Suprapubic skin (tissue), 4 donors: ENCODE measurements around the gene SLC6A13. TPM values are rescaled to one million over a fixed set of nuclear protein-coding genes. Genes with fewer than 3 reads are reported as not detected.

ENCODE experiments used
- DNase-seq, 2 donors: peaks; one replicate each; pipeline ENCODE4 v3.0.0-alpha.2; 2019; ENCODE audit warnings: low spot score in 2 of 2
- H3K27ac ChIP-seq: fragments of 200-600 bp; sonication (generic); one replicate; pipeline ENCODE4 v1.5.1; 2019
- H3K27me3 ChIP-seq: fragments of 200-600 bp; sonication (generic); one replicate; pipeline ENCODE4 v1.5.1; 2019
- H3K36me3 ChIP-seq: fragments of 200-600 bp; sonication (generic); one replicate; pipeline ENCODE4 v1.5.1; 2019
- H3K4me1 ChIP-seq: fragments of 200-600 bp; sonication (generic); one replicate; pipeline ENCODE4 v1.5.1; 2019
- H3K4me3 ChIP-seq: fragments of 200-600 bp; sonication (generic); one replicate; pipeline ENCODE4 v1.5.1; 2019; ENCODE audit warnings: mild to moderate bottlenecking
- H3K9me3 ChIP-seq: fragments of 200-600 bp; sonication (generic); one replicate; pipeline ENCODE4 v1.5.1; 2019
- EP300 ChIP-seq: sonication (generic); formaldehyde crosslinking; IDR thresholded peaks from one replicate; pipeline ENCODE4 v1.6.1; 2017; ENCODE audit warnings: antibody characterized with exemption
- POLR2A ChIP-seq, 2 donors: fragments of 450-650 bp; IDR thresholded peaks; one replicate each; pipeline ENCODE4 v1.6.1; 2017; ENCODE audit warnings: antibody characterized with exemption in 2 of 2, mild to moderate bottlenecking in 2 of 2, moderate library complexity in 2 of 2
- POLR2AphosphoS5 ChIP-seq, 3 donors: sonication (generic); formaldehyde crosslinking; IDR thresholded peaks; one replicate each; pipeline ENCODE4 v1.6.1; 2017; ENCODE audit warnings: antibody characterized with exemption in 3 of 3
- WGBS: methylation state at CpG from one replicate; pipeline ENCODE4 v1.1.5; 2018; 5-methylcytosine and 5-hydroxymethylcytosine counted together
- total RNA-seq, 4 donors: library from RNA; depleted of rRNA; stranded (reverse); fragments of >200 nt; gene quantifications; one replicate each; pipeline ENCODE4 v1.1.0, GENCODE V29; 2016
- TF ChIP-seq, protein P1 (sequence below), 2 donors: fragments of 200-600 bp in 1 of 2; fragments of 450-650 bp in 1 of 2; sonication (generic) in 1 of 2; IDR thresholded peaks; one replicate each; pipeline ENCODE4 v1.5.1; 2016 to 2019; ENCODE audit warnings: antibody characterized with exemption in 2 of 2, mild to moderate bottlenecking in 1 of 2, moderate library complexity in 1 of 2

The SLC6A13 gene
- total RNA-seq, 4 donors from 2014 or later: not detected

DNA sequence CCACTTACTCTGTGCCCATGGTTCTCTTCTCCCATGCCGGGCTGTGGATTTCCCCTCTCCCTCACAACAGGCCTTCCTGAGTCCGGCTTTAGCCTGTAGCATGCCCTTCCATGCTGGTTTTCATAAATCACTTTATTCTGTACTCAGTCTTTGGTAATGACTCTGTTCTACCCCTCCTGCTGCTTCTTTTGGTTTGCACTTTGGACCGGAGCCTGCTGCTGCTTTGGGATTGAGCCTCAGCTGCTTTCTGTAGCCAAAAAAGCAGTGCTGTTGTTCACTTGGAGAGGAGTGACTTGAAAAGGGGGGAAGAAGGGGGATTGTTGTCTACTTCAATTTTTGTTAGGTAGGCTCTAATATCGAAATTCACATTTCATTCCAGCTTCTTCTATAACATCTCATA is 8.5 kb upstream of the SLC6A13 start:
- Histone ChIP-seq H3K4me1 (no peaks in the 10 kb centered on the region), H3K36me3 (no peaks in the 10 kb centered on the region), H3K27me3 (peaks cover 2% of the 10 kb centered on the region), H3K9me3 (no peaks in the 10 kb centered on the region), H3K27ac (no peak overlapping the region), H3K4me3 (no peak overlapping the region)
- WGBS: 56% methylated on average over 4 of the region's 4 CpGs
- TF ChIP-seq EP300 (no peak), POLR2A (IDR thresholded peaks at IDR 0.05) (no peak), POLR2AphosphoS5 (IDR thresholded peaks at IDR 0.05) (no peak)
- TF ChIP-seq, protein P1, sequence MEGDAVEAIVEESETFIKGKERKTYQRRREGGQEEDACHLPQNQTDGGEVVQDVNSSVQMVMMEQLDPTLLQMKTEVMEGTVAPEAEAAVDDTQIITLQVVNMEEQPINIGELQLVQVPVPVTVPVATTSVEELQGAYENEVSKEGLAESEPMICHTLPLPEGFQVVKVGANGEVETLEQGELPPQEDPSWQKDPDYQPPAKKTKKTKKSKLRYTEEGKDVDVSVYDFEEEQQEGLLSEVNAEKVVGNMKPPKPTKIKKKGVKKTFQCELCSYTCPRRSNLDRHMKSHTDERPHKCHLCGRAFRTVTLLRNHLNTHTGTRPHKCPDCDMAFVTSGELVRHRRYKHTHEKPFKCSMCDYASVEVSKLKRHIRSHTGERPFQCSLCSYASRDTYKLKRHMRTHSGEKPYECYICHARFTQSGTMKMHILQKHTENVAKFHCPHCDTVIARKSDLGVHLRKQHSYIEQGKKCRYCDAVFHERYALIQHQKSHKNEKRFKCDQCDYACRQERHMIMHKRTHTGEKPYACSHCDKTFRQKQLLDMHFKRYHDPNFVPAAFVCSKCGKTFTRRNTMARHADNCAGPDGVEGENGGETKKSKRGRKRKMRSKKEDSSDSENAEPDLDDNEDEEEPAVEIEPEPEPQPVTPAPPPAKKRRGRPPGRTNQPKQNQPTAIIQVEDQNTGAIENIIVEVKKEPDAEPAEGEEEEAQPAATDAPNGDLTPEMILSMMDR (IDR thresholded peaks at IDR 0.05): no peak
- DNase-seq: no peak

DNA sequence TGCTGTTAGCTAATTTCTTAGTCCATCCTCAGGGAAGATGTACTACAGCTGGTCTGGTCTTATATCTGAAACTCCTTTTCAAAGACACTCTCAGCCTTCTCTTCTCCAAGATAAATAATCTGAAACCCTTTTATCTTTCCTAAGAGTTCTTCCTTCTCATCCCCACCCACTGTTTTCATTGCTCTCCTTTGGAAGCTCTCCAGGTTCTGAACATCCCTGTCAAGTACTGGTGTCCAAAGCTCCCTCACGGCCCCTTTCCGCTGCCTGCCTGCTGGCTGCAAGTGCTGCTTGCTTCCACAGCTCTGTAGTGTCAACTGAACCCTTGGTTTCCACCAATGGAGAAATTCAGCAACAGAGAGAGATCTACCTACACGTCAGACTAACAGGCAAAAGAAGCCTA is 6.6 kb upstream of the SLC6A13 start:
- TF ChIP-seq, protein P1 (IDR thresholded peaks at IDR 0.05): no peak
- TF ChIP-seq POLR2A (IDR thresholded peaks at IDR 0.05): no peak
- no peak for TF ChIP-seq POLR2AphosphoS5 (IDR thresholded peaks at IDR 0.05)
- no peak for TF ChIP-seq EP300
- WGBS: 34% methylated on average over 3 of the region's 3 CpGs
- no peak for DNase-seq
- Histone ChIP-seq H3K27me3 (peaks cover 13% of the 10 kb centered on the region), H3K27ac (no peak overlapping the region), H3K4me3 (no peak overlapping the region), H3K9me3 (no peaks in the 10 kb centered on the region), H3K36me3 (no peaks in the 10 kb centered on the region), H3K4me1 (no peaks in the 10 kb centered on the region)

DNA sequence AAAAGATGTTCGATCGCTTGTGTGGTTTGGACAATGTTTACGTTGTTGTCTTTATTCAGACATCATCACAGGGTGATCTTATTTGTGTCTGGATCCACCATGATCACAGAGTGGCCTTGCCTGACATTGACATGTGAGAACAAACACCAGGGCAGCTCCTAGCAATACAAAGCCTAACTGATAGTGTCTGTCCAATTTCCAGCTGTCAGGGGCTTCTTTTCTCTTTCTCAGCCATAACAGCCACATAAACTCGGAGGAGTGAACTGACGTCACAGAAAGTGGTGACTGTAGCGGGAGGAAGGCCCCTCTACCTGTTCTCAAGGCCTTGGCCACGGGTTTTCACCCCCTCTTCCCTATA is 5.8 kb upstream of the SLC6A13 start:
- peaks cover 21% of the 10 kb centered on the region for H3K27me3 ChIP-seq
- DNase-seq: no peak
- no peak overlapping the region for H3K4me3 ChIP-seq
- H3K9me3 ChIP-seq: no peaks in the 10 kb centered on the region
- no peak overlapping the region for H3K27ac ChIP-seq
- TF ChIP-seq, protein P1 (IDR thresholded peaks at IDR 0.05): no peak
- TF ChIP-seq EP300 (no peak), POLR2AphosphoS5 (IDR thresholded peaks at IDR 0.05) (no peak), POLR2A (IDR thresholded peaks at IDR 0.05) (no peak)
- no peaks in the 10 kb centered on the region for H3K4me1 ChIP-seq
- no peaks in the 10 kb centered on the region for H3K36me3 ChIP-seq
- 62% methylated on average over 7 of the region's 7 CpGs for WGBS

DNA sequence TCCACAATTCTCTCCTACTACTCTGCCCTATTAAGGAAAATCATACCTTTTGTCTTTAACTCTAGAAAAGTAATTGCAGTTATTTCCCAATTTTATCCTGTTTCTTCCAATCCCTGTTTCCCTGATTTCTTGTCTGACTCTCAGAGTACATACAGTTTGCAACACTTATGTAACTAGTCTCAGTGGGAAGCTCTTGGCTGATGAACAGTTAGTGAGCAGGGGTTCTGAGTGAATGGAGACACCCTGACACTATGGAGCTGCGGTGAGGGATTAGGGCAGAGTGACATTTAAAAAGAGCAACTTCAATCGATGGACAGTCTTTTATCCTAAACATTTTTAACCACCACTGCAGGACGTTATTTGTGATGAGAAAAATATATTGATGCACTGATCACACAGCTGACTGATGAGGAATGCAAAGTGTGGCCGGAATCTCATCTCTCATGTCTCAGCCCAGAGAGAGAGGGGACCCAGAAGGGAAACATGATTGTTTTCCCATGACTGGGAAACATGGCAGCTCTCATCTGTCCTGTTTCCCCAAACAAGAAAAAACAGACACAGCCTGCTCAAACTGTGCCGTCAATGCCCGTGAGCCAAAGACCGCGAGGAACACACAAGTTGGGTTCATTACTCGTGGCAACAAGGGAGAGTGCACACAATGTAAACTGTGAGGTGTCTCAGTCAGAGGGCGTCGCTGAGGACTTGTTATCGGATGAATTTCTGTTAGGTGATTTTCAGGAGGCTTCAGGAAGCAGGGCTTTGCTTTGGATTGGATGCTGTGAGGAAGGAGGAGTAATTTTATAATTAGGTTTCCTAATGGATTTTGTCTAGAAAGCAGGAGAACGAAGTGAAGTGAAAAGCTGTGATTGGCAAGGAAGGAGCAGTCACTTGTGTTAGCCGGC is 5.2 kb upstream of the SLC6A13 start:
- H3K27ac ChIP-seq: no peak overlapping the region
- 45% methylated on average over 14 of the region's 14 CpGs for WGBS
- H3K27me3 ChIP-seq: peaks cover 25% of the 10 kb centered on the region

DNA sequence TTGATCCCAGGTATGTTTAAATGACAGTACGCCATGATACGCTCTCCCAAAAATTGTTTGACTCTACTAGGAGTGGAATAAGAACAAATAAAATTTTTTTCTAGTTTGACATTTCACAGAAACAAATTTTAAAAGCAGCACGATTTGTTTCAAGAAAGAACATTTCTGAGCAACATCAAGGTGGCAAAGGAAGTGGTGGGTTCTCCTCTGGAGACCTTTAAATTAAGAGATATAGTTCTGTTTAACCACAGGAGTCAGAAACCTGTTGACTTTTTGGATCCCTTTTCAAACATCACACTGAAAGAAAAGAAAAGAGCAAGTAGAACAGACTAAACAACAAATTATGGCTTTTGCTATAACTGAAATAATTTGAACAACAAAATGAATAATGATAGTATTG is 2.5 kb upstream of the SLC6A13 start:
- Histone ChIP-seq H3K4me1 (no peaks in the 10 kb centered on the region), H3K27ac (no peak overlapping the region), H3K4me3 (no peak overlapping the region), H3K36me3 (no peaks in the 10 kb centered on the region), H3K9me3 (no peaks in the 10 kb centered on the region), H3K27me3 (peaks cover 46% of the 10 kb centered on the region)
- DNase-seq: no peak
- TF ChIP-seq, protein P1 (IDR thresholded peaks at IDR 0.05): no peak
- no peak for TF ChIP-seq EP300
- no peak for TF ChIP-seq POLR2A (IDR thresholded peaks at IDR 0.05)
- TF ChIP-seq POLR2AphosphoS5 (IDR thresholded peaks at IDR 0.05): no peak
- 50% methylated on average over 3 of the region's 3 CpGs for WGBS

More for the DNA sequence above, 5.2 kb upstream of the SLC6A13 start:
- no peak for DNase-seq
- no peaks in the 10 kb centered on the region for H3K4me1 ChIP-seq
- H3K4me3 ChIP-seq: no peak overlapping the region
- TF ChIP-seq, protein P1 (IDR thresholded peaks at IDR 0.05): no peak
- TF ChIP-seq POLR2AphosphoS5 (IDR thresholded peaks at IDR 0.05) (no peak), EP300 (no peak), POLR2A (IDR thresholded peaks at IDR 0.05) (no peak)
- H3K36me3 ChIP-seq: no peaks in the 10 kb centered on the region
- H3K9me3 ChIP-seq: no peaks in the 10 kb centered on the region
